CD14-positive monocyte (primary cell): ENCODE measurements around the gene SBK3. TPM values are rescaled to one million over a fixed set of nuclear protein-coding genes. Genes with fewer than 3 reads are reported as not detected.

ENCODE experiments used
- DNase-seq, 3 donors: peaks; one replicate each; pipeline ENCODE4 v3.0.0-alpha.2; 2011 to 2022
- H2AFZ ChIP-seq: 2 replicates; pipeline ENCODE4 v1.6.0; 2012; ENCODE audit warnings: mild to moderate bottlenecking, low read depth, low read length, inconsistent platforms; ENCODE audit not compliant: insufficient read depth, poor library complexity, severe bottlenecking
- H3K27ac ChIP-seq, 2 donors: 1 replicate in 1 of 2; 2 replicates in 1 of 2; pipeline ENCODE4 v1.5.1; 2012 to 2013; ENCODE audit warnings: low read length in 2 of 2, control low read depth in 1 of 2, inconsistent platforms in 1 of 2, low read depth in 1 of 2, mild to moderate bottlenecking in 1 of 2
- H3K27me3 ChIP-seq, 2 donors: one replicate each; pipeline versions ENCODE4 v1.6.0 to v1.6.1; 2011 to 2013; ENCODE audit warnings: low read length in 2 of 2; ENCODE audit not compliant: control insufficient read depth in 2 of 2, insufficient read depth in 2 of 2
- H3K36me3 ChIP-seq, 2 donors: replicated peaks in 1 of 2; 1 replicate in 1 of 2; 2 replicates in 1 of 2; pipeline versions ENCODE4 v1.5.1 to v1.6.1; 2012 to 2013; ENCODE audit warnings: low read length in 2 of 2, control low read depth in 1 of 2, inconsistent platforms in 1 of 2, mild to moderate bottlenecking in 1 of 2; ENCODE audit not compliant: insufficient read depth in 2 of 2, control insufficient read depth in 1 of 2
- H3K4me1 ChIP-seq, 2 donors: 1 replicate in 1 of 2; 2 replicates in 1 of 2; pipeline versions ENCODE4 v1.5.1 to v1.6.1; 2012 to 2013; ENCODE audit warnings: low read length in 2 of 2, control low read depth in 1 of 2, inconsistent platforms in 1 of 2, mild to moderate bottlenecking in 1 of 2, moderate library complexity in 1 of 2; ENCODE audit not compliant: insufficient read depth in 2 of 2, control insufficient read depth in 1 of 2
- H3K4me2 ChIP-seq: replicated peaks from 2 replicates; pipeline ENCODE3; 2012; ENCODE audit warnings: low read length, moderate library complexity, mild to moderate bottlenecking; ENCODE audit not compliant: poor library complexity, severe bottlenecking; ENCODE audit errors: extremely low read depth
- H3K4me3 ChIP-seq, 3 experiments: fragments of 200-600 bp in 1 of 3; sonication (generic) in 1 of 3; replicated peaks in 1 of 3; 1 replicate in 2 of 3; 2 replicates in 1 of 3; pipeline ENCODE4 v1.5.1; 2011 to 2013; ENCODE audit warnings: low read length in 3 of 3, mild to moderate bottlenecking in 3 of 3, control low read depth in 2 of 3, low read depth in 2 of 3, inconsistent platforms in 1 of 3, moderate library complexity in 1 of 3
- H3K79me2 ChIP-seq: 2 replicates; pipeline ENCODE4 v1.6.0; 2012; ENCODE audit warnings: mild to moderate bottlenecking, control low read depth, inconsistent platforms, low read length, moderate library complexity; ENCODE audit not compliant: insufficient read depth
- H3K9ac ChIP-seq: 2 replicates; pipeline ENCODE4 v1.6.0; 2017; ENCODE audit warnings: low read length, mild to moderate bottlenecking; ENCODE audit not compliant: insufficient read depth, poor library complexity, severe bottlenecking
- H3K9me3 ChIP-seq, 2 donors: replicated peaks in 1 of 2; 1 replicate in 1 of 2; 2 replicates in 1 of 2; pipeline versions ENCODE4 v1.5.1 to v1.6.1; 2012 to 2013; ENCODE audit warnings: low read length in 2 of 2, control low read depth in 1 of 2; ENCODE audit not compliant: control insufficient read depth in 1 of 2, insufficient read depth in 1 of 2
- H4K20me1 ChIP-seq: 2 replicates; pipeline ENCODE4 v1.6.0; 2012; ENCODE audit warnings: mild to moderate bottlenecking, low read length, control low read depth, moderate library complexity; ENCODE audit not compliant: insufficient read depth
- H3K27ac Mint-ChIP-seq, 7 donors: one replicate each; pipeline ENCODE4 v1.8.0; 2020; ENCODE audit warnings: mild to moderate bottlenecking in 7 of 7, mixed read lengths in 7 of 7, moderate library complexity in 6 of 7, inconsistent platforms in 2 of 7
- H3K27me3 Mint-ChIP-seq, 3 donors: one replicate each; pipeline ENCODE4 v1.8.0; 2021 to 2022; ENCODE audit warnings: low read depth in 3 of 3, mild to moderate bottlenecking in 3 of 3, mixed read lengths in 3 of 3, moderate library complexity in 3 of 3, inconsistent platforms in 1 of 3
- H3K36me3 Mint-ChIP-seq, 2 donors: one replicate each; pipeline ENCODE4 v1.8.0; 2020; ENCODE audit warnings: mixed read lengths in 2 of 2, inconsistent platforms in 1 of 2, mild to moderate bottlenecking in 1 of 2
- H3K4me1 Mint-ChIP-seq: one replicate; pipeline ENCODE4 v1.8.0; 2020; ENCODE audit warnings: mild to moderate bottlenecking, mixed read lengths
- H3K4me3 Mint-ChIP-seq, 2 donors: one replicate each; pipeline ENCODE4 v1.8.0; 2020; ENCODE audit warnings: mild to moderate bottlenecking in 2 of 2, mixed read lengths in 2 of 2, moderate library complexity in 1 of 2
- H3K9me3 Mint-ChIP-seq, 7 donors: one replicate each; pipeline ENCODE4 v1.8.0; 2020 to 2022; ENCODE audit warnings: mixed read lengths in 7 of 7, mild to moderate bottlenecking in 6 of 7, moderate library complexity in 6 of 7, inconsistent platforms in 2 of 7
- CTCF ChIP-seq: fragments of 200-600 bp; IDR thresholded peaks from one replicate; pipeline ENCODE4 v1.8.0; 2022; ENCODE audit warnings: antibody characterized with exemption, mild to moderate bottlenecking
- WGBS: methylation state at CpG from one replicate; pipeline ENCODE4 v1.1.5; 2013; ENCODE audit warnings: missing lambda C conversion rate; ENCODE audit not compliant: insufficient coverage; 5-methylcytosine and 5-hydroxymethylcytosine counted together
- intact Hi-C, 2 donors: fragments of 100-400 bp; cut with micrococcal nuclease; formaldehyde crosslinking; loops; one replicate each; pipeline versions ENCODE4 v1.15.0 to v1.15.1; 2023
- polyA plus RNA-seq, 3 donors: library from polyadenylated mRNA; depleted of rRNA in 1 of 3; unstranded in 2 of 3; stranded (reverse) in 1 of 3; fragments of 300-500 nt in 2 of 3; fragments of >200 nt in 1 of 3; fragmentation: Illumina TruSeq in 2 of 3; gene quantifications; 1 replicate in 2 of 3; 2 replicates in 1 of 3; pipeline ENCODE4 v1.2.3, GENCODE V29; 2012 to 2021

SBK3 gene
- polyA plus RNA-seq, 3 donors: not detected

DNA sequence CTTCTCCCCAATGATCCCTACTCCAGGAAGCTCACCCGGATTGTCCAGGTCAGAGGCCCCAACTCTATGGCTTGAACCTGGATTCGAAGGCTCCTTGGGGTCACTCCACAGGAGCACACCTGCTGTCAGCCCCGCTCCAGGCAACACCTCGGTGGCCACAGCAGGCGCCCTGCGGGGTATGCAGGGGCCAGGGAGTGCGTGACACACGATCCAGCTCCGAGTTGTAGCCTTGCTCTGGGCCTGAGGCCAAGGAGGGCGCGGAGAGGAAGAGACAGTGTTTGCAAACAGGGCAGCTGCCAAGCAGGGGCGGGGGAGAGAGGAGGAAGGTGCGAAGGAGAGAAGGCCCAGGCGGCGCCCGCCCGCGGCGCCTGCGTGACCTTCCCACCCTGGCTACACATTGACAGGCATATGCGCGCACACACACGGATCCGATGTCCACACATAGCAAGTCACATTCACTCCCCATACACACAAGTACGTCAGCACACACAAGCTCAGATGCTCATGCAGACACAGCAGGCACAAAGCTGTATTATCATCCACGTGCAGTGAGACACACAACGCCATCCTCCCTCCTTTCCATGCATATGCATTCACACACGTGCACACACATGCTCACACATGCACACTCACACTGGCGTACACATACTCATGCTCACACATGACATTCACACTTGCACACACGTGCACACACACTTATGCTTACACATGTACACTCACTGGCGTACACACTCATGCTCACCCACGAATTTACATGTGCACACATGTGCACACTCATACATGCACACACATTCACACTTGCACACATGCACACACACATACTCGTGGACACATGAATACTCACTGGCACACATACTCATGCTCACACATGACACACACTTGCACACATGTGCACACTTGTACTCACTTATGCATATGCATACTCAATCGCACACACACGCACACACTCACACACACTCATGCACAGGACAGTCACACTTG, 18.8 kb downstream of the SBK3 start:
- intact Hi-C loops: no loop called here
- Mint-ChIP-seq H3K4me3 (no peak overlapping the region), H3K4me1 (no peaks in the 10 kb centered on the region), H3K27ac (no peak overlapping the region), H3K9me3 (no peaks in the 10 kb centered on the region), H3K36me3 (no peaks in the 10 kb centered on the region), H3K27me3 (peaks cover 2 to 4% (median 4%) of the 10 kb centered on the region in 3 donors)
- Histone ChIP-seq H3K9ac (no peak overlapping the region), H3K27me3 (no peaks in the 10 kb centered on the region), H3K36me3 (no peaks in the 10 kb centered on the region), H3K4me3 (no peak overlapping the region), H3K4me1 (no peaks in the 10 kb centered on the region), H3K9me3 (peaks cover 0 to 6% of the 10 kb centered on the region in 2 donors), H3K27ac (no peak overlapping the region), H2AFZ (peak overlapping the region; percentile 6), H4K20me1 (no peaks in the 10 kb centered on the region), H3K79me2 (no peaks in the 10 kb centered on the region), H3K4me2 (no peak overlapping the region)
- no peak for TF ChIP-seq CTCF
- 39% methylated on average over 26 of the region's 35 CpGs for WGBS
- DNase-seq: no peak

- H3K9me3 ChIP-seq: peaks cover 0 to 6% of the 10 kb centered on the region in 2 donors
- H3K9ac ChIP-seq: no peak overlapping the region
- H3K4me3 Mint-ChIP-seq: no peak overlapping the region
- no peak for DNase-seq
- no peaks in the 10 kb centered on the region for H4K20me1 ChIP-seq
- no peak overlapping the region for H3K4me2 ChIP-seq
- no peak overlapping the region for H3K4me3 ChIP-seq
- peaks cover 2 to 4% (median 4%) of the 10 kb centered on the region in 3 donors for H3K27me3 Mint-ChIP-seq
- no peaks in the 10 kb centered on the region for H3K4me1 Mint-ChIP-seq
- H3K9me3 Mint-ChIP-seq: no peaks in the 10 kb centered on the region
- H3K36me3 ChIP-seq: no peaks in the 10 kb centered on the region
- H3K79me2 ChIP-seq: no peaks in the 10 kb centered on the region
- H3K4me1 ChIP-seq: no peaks in the 10 kb centered on the region
- H3K27ac ChIP-seq: no peak overlapping the region
- intact Hi-C loops: no loop called here
- no peak overlapping the region for H2AFZ ChIP-seq
- TF ChIP-seq CTCF: no peak
- 89% methylated on average over 24 of the region's 29 CpGs for WGBS
- H3K27me3 ChIP-seq: no peaks in the 10 kb centered on the region
- no peak overlapping the region for H3K27ac Mint-ChIP-seq
- no peaks in the 10 kb centered on the region for H3K36me3 Mint-ChIP-seq
These were observed 19.8 kb downstream of the SBK3 start for GRCh38 chr19:55525289-55526101.
